HG03439 (cell line): ENCODE measurements around the gene FAM20C.

Experiments used
- ATAC-seq: cut with Tn5 transposase; IDR thresholded peaks from one replicate; pipeline ENCODE4 v1.9.1; 2021; ENCODE audit warnings: mild to moderate bottlenecking, moderate library complexity; ENCODE audit not compliant: unreplicated experiment

Gene FAM20C

DNA sequence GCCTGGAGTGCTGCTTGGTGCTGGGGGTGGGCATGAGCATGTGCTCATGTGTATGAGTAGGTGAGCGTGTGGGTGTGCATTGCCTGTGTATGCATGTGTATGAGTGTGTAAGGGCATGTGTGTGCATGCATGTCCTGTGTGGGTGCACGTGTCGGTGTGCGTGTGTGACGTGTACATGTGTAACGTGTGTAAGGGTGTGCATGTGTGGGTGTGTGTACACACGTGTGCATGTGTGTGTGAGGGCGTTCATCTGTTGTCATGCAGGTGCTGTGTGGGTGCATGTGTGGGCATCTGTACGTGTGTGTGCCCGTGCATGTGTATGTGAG is 30.3 kb downstream of the FAM20C start:
- no peak for ATAC-seq

DNA sequence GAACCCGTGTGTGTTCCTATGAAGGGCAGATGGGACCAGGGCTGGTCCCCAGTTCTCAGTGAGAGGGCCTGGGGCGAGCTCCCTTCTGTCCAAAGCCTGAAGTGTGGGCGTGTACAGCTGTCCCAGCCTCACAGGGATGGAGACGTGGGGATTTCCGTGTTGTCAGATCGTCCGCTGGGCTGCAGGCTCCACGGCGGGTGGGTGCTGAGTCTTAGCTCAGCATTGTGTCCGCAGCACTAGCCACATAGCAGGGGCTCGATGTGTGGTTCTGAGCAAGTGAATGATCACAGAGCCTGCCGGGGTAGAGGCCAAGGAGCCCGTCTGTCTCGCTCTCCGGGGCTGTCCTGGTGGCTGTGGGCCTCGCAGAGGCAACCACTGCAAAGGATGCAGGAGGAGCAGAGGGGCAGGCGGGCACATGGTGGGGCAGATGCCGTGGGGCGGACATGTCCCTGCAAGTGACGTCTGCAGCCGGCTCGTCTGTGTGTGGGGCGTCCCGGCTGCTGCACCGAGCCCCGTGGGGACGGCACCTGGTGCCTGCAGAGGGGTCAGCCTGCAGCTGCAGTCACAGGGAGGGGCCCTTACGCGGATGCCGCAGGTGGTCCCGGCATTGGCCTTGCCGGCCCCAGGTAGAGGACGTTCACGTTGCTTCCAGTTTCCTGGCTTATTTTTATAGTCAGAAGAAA is 30.9 kb downstream of the FAM20C start:
- no peak for ATAC-seq

DNA sequence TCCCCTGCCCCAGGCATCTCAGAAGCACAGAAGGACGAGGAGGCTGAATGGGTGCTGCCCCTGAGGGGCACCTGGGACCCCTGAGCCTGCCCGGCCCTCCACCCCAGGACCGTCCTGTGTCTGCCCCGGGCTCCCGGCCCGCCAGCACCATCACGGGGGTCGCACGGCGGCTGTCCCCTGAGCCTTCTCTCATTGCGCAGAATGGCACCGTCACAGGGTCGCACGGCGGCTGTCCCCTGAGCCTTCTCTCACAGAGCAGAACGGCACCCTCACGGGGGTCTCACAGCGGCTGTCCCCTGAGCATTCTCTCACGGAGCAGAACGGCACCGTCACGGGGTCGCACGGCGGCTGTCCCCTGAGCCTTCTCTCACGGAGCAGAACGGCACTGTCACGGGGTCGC is 31.5 kb downstream of the FAM20C start:
- no peak for ATAC-seq

DNA sequence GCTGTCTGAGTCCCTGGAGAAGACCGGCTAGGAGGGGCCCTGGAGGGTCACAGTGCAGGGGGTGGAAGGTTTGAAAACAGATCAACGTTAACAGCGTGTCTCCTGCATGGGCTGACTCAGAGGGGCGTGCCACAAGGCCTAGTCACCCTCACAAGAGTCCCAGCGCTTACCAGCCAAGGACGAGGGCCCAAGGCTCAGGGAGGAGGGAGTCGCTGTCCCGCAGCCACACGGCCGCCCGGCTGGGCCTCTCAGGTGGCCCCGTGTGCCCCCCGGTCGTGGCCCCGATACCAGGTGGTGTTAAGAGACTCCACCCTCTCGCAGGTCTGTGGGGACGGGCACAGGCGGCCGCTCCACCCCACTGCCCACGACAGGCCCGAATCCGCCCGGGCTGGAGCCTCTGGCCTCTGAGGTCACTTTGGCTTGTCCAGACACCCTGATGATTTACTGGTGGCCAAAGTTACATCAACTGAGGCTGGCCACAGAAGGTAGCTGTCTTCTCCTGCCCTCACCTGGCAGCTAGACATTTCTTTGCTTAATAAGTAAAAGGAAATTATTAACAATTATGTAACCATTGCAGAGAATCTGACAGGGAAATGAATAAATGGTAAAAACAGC is 34.0 kb downstream of the FAM20C start:
- no peak for ATAC-seq

DNA sequence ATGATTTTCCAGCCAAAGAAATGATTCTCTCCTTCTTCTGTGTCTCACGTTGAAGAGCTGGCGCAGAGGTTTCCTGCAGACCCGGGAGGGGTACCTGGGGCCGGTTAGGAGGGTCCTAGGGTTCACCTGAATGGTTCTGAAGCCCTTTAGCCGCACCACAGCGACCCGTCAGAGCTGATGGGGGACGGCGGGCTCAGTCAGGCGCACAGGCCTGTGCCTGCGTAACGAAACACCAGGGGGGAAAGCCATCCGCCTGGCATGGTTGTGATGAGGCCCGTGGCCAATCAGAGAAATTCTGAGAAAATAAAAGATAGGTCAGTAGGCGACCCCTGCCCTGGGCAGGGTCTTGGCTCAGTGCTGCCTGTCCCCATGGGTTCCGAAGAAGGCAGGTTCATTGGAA is 35.6 kb downstream of the FAM20C start:
- ATAC-seq: no peak

DNA sequence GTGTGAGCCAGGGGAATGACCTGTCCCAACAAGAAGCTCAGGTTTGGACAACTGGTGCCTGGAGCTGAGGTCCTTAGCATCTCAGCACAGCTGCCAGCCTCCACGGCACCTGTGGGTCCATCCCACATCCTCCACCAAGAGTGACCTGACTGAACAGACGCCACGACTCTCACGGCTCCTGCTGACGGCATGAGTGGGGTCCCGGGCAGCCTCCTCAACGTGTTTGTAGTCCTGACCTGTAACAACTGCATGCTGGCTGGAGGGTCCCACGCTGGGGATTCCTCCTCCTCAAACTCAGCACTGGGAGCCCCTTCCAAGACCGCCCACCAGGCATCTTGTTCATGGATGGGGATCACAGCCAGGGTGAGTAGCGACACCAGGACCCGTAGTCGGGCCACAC is 36.2 kb downstream of the FAM20C start:
- no peak for ATAC-seq

DNA sequence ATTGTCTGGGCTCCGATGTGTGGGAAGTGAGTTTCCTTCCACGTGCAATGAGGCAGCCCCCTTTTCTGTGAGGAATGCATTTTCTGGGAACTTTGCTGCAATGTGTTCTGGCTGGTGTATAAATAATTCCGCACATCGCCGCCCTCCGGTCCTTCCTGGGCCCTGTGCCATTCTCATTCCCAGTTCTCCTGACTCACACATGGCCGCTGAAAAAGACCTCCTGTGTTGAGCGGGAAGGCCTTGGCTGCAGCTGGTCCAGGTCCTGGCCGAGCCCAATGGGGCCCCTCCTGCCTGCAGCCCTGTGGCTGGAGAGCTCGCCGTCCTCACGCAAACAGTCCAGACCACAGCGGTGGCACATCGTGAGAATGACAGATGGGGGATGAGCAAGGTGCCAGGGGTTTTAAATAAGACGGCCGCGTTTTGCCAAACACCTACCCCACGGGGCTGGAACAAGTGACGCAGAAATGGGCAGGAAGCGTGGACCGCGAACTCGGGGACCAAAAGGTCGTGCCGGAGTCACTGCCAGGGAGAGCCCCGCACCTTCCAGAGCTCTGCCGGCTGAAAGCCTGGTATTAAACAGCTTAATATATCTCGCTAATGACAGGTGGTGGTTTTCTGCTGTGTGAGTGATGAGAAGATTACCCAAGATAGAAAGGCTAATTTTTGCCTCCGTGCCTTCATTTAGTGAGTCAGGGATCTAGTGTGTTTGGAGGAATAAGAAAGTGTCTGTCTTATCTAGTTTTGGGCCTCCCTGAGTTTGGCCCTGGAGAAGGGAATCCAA is 37.0 kb downstream of the FAM20C start:
- no peak for ATAC-seq

DNA sequence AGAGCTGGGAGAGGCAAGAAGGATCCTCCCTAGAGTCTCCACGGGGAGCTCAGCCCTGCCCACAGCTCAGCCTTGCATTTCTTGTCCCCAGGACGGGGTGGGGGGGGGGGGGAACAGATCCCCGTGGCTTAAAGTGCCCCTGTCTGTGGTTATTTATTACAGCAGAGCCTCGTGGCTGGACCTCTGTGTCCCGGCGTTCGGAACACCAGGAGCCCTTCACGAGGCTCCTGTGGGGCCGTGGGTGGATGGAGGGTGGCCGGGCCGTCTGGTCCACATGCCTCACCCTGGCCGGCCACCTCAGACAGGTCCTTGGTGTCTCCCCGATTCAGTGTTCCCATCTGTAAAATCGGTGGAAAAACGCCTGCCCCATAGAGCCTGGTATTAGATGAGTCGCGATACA is 37.9 kb downstream of the FAM20C start:
- ATAC-seq: no peak

DNA sequence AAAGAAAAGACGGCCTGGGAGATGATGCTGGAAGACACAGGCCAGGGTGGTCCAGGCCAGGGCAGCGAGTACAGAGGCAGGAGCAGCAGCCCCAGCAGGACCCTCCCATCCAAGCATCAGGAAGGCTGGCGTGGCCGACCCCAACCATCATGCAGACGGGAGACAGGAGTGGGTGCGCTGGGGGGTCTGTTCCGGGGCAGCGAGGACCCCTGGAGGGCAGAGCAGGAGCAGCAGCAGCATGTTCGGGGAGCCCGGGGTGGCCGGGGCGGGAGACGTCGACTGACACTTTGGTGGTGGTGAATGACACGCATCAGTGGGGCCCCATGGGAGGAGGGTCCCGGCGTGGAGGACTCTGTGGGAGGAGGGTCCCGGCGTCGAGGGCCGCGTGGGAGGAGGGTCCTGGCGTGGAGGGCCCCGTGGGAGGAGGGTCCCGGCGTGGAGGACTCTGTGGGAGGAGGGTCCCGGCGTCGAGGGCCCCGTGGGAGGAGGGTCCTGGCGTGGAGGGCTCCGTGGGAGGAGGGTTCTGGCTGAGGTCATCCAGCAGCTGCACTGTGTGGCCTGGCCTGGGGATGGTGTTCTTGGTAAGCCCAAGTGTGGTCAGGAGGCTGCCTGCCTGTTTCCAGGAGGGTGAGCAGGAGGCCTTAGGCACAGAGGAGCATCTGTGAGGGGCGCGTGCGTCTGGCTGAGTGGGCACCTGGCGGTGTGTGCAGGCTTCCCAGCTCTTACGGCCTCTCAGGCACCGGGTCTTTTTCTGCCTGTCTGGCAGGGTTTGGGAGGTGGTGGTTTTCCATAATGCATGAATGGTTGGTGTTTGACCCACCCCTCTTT is 38.9 kb downstream of the FAM20C start:
- ATAC-seq: no peak

DNA sequence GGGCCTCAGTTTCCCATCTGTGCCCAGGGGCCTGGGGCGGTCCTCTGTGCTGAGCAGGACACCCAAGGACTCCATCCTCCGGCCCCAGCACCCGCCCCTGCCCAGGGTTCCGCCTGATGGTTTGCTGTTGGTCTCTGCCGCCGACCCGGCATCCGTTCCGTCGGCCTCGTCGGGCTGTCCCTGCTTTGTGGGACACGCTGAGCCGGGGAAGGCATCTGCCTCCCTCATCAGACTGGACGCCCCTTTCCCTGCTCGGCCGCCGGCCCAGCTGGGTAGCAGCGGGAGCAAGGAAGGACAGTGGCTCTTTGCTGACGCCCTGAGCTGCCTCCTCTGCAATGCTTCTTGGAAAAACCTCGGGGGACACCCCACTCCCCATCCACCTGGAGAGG is 39.5 kb downstream of the FAM20C start:
- no peak for ATAC-seq

DNA sequence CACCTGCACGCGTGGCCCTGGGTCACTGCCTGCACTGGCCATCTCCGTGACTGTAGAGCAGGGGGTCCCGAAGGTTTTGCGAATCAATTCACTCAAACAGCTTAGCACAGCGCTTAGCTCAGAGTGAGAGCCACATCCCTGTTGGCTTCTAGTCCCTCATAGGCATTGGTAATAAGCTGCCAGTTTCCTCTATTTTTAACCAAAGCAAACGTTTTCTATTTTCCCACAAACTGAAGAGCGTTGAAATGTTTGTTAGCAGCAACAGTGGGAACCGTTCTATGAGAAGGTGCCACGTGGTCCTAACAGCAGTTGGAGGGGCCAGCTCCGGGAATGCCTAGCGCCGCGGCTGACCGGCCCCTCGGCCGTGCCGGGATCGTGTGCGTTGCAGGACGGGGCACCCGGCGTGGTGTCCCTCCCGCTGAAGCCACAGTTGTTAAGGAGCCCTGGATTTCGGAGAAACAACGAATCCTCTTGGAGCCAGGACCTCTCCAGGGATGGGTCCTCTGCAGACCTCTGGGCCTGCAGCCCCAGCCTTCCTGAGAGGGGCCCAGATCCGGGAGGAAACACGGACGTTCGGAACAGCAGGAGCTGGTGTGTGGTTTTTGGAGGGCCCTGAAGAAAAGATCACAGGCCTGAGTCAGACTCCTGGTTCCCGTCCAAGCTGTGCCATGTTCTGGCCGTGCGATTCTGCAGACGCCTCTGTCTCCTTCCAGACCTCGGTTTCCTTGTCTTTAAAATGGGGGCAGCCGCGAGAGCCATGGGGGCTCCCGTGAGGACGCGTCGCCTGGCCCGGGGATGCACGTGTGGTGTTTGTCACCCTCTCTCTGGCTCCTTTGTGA is 40.3 kb downstream of the FAM20C start:
- ATAC-seq: no peak

DNA sequence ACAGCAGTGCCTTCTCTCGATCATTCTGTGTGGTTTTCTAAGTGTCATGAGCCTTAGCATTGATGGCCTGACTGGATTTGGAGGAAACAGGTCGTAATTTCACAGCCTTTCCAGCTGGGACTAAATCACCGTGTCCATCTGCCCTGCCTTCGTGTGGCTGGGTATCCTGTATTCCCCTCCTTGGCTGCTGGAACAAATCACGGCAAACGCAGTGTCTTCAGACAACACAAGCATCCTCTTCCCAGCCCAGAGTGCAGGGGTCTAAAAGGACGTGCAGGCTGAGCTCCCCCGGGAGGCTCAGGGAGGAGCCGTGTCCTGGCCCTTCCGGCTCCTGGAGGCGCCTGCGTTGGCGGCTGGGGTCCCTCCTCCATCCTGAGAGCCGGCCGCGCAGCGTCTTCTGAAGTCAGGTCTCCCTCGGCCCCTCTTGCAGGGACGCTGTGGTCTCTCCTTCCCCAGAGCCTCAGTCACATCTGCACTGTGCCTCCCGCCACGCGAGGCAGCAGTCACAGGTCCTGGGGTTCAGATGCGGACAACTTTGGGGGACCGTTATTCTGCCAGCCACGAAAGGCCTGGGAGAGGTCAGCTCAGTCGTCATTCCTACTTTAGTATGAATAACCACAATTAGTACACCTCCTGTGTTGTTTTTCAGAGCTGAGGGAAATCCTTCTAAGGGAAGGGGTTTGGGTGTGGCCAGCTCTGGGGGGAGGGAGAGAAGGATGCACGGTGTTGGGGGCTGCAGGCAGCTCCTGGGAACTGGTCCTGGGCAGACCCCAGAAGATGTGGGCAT is 41.1 kb downstream of the FAM20C start:
- no peak for ATAC-seq

DNA sequence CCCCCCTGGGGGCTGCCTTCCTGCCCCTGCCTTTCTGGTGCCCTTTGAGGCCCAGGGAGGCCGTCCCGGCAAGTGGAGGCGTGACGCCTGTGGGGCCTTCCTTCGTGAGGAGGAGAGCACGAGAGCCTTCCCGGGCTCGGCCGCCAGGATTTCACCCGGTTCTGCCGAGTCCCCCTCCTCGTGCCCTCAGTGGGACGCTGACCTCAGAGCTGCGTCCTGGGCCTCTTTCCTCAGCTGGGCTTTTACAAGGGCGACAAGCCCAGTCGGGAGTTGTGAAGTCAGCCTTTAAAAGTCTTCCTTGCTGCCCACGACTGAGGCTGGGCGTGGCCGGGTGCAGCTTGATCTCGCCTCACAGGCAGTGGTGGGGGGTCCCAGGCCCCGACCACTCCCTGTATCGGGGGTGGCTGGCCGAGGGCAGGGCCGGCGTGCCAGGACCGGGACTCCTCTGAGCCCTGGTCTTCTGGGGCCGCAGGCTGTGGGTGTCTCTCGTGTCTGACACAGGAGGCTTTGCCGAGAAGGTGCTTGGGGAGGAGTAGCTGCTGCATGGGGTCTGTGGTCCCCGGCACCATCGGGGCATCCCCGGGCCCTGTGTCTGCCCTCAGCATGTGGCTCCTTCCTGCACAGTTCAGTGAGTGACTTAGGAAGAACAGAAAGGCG is 41.8 kb downstream of the FAM20C start:
- no peak for ATAC-seq

DNA sequence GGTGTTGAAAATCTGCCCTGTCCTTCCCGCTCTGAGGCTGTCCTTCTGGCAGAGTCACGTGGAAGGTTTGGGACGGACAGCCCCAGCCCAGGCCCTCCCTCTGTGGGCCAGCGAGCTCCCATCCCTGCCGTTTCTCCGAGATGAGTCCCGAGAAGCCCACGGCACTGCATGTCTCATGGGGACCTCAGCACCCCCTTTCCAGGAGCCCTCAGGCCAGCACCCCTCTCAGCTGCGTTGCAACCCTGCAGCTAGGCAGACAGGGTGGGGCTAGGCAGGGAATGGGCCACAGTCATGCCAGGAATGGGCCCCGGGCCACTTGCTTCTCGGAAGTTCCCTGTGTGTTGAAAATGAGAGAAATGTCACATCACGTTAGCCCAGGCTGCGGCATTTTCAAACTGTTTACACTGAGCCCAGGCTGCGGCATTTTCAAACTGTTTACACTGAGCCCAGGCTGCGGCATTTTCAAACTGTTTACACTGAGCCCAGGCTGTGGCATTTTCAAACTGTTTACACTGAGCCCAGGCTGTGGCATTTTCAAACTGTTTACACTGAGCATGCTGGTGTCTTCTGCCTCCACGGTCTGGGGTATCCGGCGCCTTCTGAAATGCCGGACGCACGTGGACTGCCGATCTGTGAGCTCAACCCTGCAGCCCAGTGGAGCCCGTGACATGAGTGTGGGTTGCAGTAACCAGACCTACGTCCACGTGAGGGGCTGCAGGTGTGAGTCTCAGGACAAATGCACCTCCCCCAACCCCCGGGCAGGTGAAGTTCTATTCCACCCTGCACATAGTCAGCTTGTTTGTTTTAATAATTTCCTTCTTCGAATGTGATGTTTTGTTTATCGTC is 42.6 kb downstream of the FAM20C start:
- ATAC-seq: no peak

DNA sequence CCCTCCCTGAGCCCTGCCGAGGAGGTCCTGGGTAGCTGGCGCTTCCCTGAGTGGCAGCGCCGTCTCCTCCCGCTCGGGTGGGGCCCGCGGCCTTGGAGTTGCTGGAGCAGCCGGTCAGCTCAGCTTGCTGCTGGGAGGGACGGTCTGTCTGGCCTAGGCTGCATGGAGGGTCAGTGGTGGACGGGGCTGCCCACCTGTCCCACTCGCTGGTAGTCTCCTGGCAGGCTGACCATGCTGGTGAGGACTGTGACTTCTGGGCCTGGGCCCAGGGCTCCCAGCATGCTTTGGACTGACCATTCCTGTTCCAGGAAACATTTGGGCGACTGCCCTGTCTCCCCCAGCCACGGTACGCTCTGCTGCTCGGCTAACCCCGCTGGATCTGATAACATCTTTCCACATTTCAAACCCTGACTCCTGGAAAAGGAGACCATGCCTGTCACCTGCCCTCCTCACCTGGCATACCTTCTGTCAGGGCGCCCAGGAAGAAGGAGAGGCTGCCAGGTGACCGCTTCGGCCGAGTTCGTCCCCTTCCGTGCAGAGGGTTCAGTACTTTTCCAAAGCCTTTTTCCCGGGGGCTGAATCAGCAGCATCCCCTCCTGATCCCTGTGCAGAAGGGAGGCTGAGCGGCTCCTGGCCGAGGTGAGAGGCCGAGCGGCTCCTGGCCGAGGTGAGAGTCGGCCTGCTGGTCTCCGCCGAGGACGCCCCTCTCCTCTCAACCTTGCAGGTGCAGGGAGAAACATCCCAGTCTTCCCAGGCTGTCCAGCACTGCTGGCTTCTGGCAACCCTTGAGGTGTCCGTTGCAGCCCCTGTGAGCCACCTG is 43.4 kb downstream of the FAM20C start:
- no peak for ATAC-seq

DNA sequence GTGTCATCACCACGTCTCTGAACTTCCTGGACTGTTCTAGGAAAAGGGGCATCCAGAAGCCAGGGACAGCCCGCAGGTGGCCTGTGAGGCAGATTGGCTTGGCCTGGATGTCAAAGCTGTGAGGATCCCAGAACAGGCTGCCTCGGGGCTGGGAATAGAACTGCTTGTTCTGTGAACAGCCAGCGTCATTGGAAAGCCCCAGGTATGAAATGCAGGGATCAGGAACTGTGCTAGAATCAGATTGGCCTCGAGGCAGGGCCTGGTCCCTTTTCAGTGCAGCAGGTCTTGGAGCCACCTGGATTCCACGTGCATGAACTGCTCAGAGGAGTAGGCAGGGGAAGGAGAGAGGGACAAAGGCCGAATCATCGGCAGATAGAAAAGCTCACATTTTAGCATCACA is 44.6 kb downstream of the FAM20C start:
- no peak for ATAC-seq

DNA sequence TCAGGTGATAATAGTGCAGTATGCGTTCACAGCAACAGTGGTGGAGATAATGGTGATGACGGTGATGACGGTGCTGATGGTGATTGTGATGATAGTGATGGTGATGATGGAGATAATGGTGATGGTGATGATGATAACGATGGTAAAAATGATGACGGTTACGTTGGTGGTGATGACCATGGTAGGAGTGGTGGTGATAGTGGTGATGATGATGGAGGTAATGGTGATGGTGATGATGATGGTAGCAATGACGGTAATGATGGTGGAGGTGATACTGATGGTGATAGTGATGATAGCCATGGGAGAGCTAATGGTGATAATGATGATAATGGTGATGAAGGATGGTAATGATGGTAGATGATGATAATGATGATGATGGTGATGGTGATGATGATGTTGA is 45.0 kb downstream of the FAM20C start:
- no peak for ATAC-seq
